Fibroblast of the conjunctiva (primary cell): Measurements from ENCODE around the gene KLRK1.
A peak's percentile ranks its signal among the peaks of the same experiment; 100 is the strongest.
"Not testable (repeated sequence)": the region's sequence is repeated elsewhere in the genome, so short reads cannot be mapped to it uniquely, and the experiment has no call there.

Source experiments
- DNase-seq: peaks from one replicate; pipeline ENCODE4 v3.0.0-alpha.2; 2010; ENCODE audit warnings: low read depth

The KLRK1 gene

GRCh38 chr12:10388624-10389413 lies 1.0 kb downstream of the KLRK1 start:
- no peak for DNase-seq

DNA sequence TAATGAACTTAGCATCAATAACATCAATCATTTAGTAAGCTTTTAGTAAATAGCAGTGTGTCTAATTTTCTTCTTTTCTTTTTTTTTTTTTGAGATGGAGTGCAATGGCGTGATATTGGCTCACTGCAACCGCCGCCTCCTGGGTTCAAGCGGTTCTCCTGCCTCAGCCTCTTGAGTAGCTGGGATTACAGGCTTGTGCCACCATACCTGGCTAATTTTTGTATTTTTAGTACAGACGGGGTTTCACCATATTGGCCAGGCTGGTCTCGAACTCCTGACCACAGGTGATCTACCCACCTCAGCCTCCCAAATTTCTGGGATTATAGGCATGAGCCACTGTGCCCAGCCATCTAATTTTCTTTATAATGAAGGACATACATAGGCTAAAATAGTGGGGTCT lies 2.3 kb downstream of the KLRK1 start:
- not testable (repeated sequence) for DNase-seq

DNA sequence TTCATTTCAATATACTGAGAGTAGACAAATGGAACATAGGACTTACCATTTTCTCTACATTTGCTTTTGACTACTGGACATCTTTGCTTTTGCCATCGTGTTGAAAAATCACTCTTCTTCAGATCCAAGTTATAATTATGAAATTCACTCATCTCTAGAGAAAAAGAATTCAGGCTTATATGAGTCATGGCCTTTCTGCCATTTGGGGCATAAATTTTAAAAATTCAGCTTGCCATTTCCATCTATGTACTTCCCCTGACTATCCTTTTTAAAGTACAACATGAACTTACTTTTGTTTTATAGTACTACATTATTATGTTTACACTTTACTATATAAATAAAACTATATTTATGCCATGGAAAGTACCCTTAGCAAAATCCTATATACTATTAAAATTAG lies 3.0 kb downstream of the KLRK1 start:
- no peak for DNase-seq

- DNase-seq, result peak; percentile 86
Observed at GRCh38 chr12:10385166-10385613, 4.7 kb downstream of the KLRK1 start.

DNA sequence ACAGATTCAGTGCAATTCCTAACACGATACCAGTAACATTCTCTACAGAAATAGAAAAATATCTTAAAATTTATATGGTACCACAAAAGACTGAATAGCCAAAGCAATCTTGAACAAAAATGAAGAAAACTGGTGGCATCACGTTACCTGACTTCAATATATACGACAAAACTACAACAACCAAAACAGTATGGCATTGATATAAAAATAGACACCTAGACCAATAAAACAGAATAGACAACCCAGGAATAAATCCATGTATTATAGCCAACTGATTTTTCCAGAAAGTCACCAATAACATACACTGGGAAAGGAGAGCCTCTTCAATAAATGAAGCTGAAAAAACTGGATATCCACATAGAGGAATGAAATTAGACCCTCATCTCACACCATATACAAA lies 5.7 kb downstream of the KLRK1 start:
- DNase-seq, result no peak

- DNase-seq, result no peak
Observed at GRCh38 chr12:10381928-10382628, 7.8 kb downstream of the KLRK1 start.

- DNase-seq, result not testable (repeated sequence)
Observed at GRCh38 chr12:10378737-10379136, 11.1 kb downstream of the KLRK1 start.

DNA sequence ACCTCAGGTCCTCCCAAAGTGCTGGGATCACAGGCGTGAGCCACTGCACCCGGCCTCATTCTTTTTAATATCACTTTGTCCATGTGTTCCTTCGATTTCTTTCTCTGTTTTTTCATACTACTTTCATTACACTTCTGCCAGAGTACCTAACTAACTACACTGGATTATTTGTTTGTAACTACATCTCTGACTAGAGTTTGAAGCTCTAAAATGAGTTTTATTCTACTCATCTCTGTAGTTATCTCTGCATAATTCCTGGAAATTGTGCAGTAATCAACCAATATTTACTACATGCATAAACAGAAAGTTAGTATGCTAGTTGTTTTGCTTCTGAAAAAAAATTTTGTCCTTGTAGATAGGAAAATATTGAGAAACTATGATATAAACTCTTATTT lies 15.2 kb downstream of the KLRK1 start:
- no peak for DNase-seq

GRCh38 chr12:10372559-10372958 lies 17.3 kb downstream of the KLRK1 start:
- no peak for DNase-seq

GRCh38 chr12:10371893-10372535 lies 17.8 kb downstream of the KLRK1 start:
- not testable (repeated sequence) for DNase-seq

DNA sequence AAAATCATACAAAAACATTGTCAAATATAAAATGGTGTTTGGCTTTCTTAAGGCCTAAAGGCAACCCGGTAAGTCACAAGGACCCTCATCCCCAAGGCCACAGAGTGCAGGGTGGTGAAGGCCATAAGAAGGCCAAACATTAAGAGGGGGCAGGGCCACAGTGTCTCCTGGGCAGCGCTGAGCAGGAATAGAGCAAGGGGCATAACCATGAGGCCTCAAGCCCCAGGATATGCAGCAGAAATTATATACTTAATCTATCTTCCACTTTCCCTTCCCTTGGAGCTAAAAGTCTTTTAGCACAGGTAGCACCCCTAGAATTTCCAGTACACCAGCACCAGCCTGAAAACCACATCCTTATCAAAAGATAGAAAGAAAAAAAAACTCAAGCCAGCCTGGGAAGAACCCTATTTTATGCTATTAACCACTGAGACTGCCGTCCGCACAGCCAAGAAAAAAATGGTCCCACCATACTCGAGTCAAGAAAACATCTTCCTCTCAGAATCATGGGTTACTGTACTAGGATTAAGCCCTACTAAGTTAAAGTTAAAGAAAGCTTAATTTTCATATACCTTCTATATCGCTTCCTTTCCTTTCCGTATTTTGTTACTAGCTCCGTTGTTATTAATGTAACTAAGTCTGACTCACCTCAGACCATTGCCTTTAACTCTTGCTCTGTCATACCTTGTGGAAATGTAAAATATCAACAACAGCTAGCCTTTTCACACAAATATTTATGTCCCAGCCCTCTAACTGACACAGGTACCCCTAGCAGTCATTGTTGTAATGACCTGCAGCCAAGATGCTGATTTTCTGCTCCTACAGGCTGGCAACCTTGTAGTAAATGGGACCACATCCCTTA lies 20.1 kb downstream of the KLRK1 start:
- no peak for DNase-seq

DNA sequence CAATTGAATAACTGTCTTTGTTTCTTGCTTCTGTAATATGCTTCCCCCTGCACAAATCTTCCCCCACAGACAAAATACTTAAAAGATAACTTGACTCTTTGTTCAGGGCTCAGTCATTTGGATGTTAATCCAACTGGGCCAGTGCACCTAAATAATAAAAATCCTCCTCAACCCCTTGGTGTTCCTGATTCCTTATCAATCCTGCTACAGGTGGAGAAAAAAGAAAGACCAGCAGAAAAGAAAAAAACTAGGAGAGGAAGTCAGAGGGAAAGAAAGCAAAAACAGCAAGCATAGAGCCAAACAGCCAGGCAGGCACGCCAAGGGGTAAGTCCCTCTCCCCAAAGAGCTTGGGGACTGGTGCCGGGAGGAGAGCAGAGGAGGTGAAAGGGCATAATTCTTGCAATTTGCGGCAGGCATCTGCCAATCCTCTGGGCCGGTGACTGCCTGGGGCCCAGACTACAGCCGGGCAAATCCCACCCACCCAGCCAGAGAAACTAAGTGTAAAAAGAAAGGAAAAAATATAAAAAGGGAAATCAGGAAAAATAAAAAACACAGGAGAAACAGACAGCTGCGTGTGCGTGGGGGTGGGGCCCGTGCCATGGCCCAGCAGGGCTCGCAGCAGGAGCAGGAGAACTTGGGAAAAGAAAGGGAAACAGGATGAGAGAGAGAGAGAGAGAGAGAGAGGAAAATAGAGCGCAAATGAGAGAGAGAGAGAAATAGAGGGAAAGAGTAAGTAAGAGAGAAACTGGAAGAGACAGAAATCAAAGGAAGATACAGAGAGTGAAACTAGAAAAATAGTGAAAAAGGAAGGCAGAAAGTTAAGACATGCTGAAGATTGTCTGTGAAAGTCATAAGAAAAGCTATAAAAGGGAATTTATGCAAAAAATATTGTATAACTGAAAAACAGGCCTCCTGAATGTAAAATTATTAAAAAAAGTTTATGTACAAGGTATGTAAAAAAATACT lies 21.4 kb downstream of the KLRK1 start:
- no peak for DNase-seq

DNA sequence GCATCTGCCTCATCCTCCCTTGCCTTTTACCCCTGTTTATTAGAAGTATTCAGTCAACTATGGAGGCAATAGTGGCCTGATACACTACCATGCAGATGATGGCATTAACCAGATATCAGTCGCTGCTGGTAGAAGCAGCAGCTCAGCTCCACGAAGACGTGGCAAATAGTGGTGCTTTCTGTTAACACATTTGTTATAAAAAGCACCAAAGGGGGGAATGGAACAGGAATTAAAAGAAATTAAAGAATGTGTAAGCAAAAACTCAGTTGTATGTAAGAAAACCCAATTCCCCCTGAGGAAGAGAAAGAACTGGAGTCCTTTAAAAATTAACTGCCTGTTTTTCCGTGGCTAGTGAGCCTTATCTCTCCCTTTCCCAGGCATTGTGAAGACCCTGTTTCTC lies 22.1 kb downstream of the KLRK1 start:
- not testable (repeated sequence) for DNase-seq

GRCh38 chr12:10366875-10367274 lies 23.0 kb downstream of the KLRK1 start:
- no peak for DNase-seq

GRCh38 chr12:10365696-10366405 lies 24.0 kb downstream of the KLRK1 start:
- no peak for DNase-seq

- peak; percentile 78 for DNase-seq
Observed at GRCh38 chr12:10364815-10365622, 24.8 kb downstream of the KLRK1 start.

- DNase-seq, result no peak
Observed at GRCh38 chr12:10363914-10364814, 25.7 kb downstream of the KLRK1 start.

GRCh38 chr12:10363658-10363913 lies 26.3 kb downstream of the KLRK1 start:
- DNase-seq, result no peak
